ENCODE measurements around the gene ARHGAP18.

ARHGAP18 gene

GRCh38 chr6:129686941-129687627 is 22.9 kb downstream of the ARHGAP18 start:
- peak; percentile 50 to 57 for ATAC-seq

- ATAC-seq, result no peak
Observed at GRCh38 chr6:129685662-129686031, 24.3 kb downstream of the ARHGAP18 start.

- ATAC-seq, result no peak
Observed at GRCh38 chr6:129684903-129685661, 24.9 kb downstream of the ARHGAP18 start.

GRCh38 chr6:129684323-129684884 is 25.6 kb downstream of the ARHGAP18 start:
- ATAC-seq, result no peak

GRCh38 chr6:129683601-129684322 is 26.2 kb downstream of the ARHGAP18 start:
- peak; percentile 96 to 98 for ATAC-seq

- no peak for ATAC-seq
Observed at GRCh38 chr6:129681913-129682205, 28.1 kb downstream of the ARHGAP18 start.

GRCh38 chr6:129680633-129681032 is 29.3 kb downstream of the ARHGAP18 start:
- ATAC-seq, result no peak

- ATAC-seq, result no peak
Observed at GRCh38 chr6:129679758-129680157, 30.2 kb downstream of the ARHGAP18 start.

- ATAC-seq, result no peak
Observed at GRCh38 chr6:129679275-129679674, 30.7 kb downstream of the ARHGAP18 start.

- ATAC-seq, result no peak
Observed at GRCh38 chr6:129678463-129678862, 31.5 kb downstream of the ARHGAP18 start.

- ATAC-seq, result no peak
Observed at GRCh38 chr6:129677620-129678325, 32.2 kb downstream of the ARHGAP18 start.

- ATAC-seq, result no peak
Observed at GRCh38 chr6:129675669-129676472, 34.1 kb downstream of the ARHGAP18 start.

GRCh38 chr6:129673748-129674147 is 36.2 kb downstream of the ARHGAP18 start:
- no peak for ATAC-seq

GRCh38 chr6:129672881-129673631 is 36.9 kb downstream of the ARHGAP18 start:
- peak; percentile 70 to 74 for ATAC-seq

GRCh38 chr6:129672341-129672682 is 37.7 kb downstream of the ARHGAP18 start:
- ATAC-seq, result peak; percentile 3 to 8

GRCh38 chr6:129671442-129672340 is 38.3 kb downstream of the ARHGAP18 start:
- peak; percentile 89 for ATAC-seq

GRCh38 chr6:129670634-129671033 is 39.3 kb downstream of the ARHGAP18 start:
- no peak for ATAC-seq

- no peak for ATAC-seq
Observed at GRCh38 chr6:129667621-129668020, 42.4 kb downstream of the ARHGAP18 start.

- no peak for ATAC-seq
Observed at GRCh38 chr6:129667034-129667433, 42.9 kb downstream of the ARHGAP18 start.

- ATAC-seq, result no peak
Observed at GRCh38 chr6:129665555-129665954, 44.4 kb downstream of the ARHGAP18 start.
